ENCODE data around the gene ATP6V0A1.

Gene ATP6V0A1

GRCh38 chr17:42521666-42522262, 63.1 kb downstream of the ATP6V0A1 start:
- Histone ChIP-seq H3K9me3 (ENCODE audit: control insufficient read depth in 1 of 2, low read length in 2 of 2) (no peaks in the 10 kb centered on the region), H3K36me3 (ENCODE audit: control insufficient read depth in 1 of 2, insufficient read depth in 2 of 2, low read length in 2 of 2) (peaks cover 7 to 8% of the 10 kb centered on the region in 2 donors), H3K4me3 (ENCODE audit: low read depth in 1 of 2, low read length in 2 of 2) (peak overlapping the region in 1 of 2 donors; percentile 43), H3K27ac (ENCODE audit: low read length) (peak overlapping the region; percentile 97), H3K27me3 (ENCODE audit: low read depth, low read length) (no peaks in the 10 kb centered on the region), H3K4me1 (ENCODE audit: control insufficient read depth in 1 of 2, insufficient read depth in 2 of 2, low read length in 2 of 2) (peaks cover 44 to 60% of the 10 kb centered on the region in 2 donors)

- Histone ChIP-seq H3K4me3 (ENCODE audit: low read depth in 1 of 2, low read length in 2 of 2) (peak overlapping the region in 1 of 2 donors; percentile 43), H3K4me1 (ENCODE audit: control insufficient read depth in 1 of 2, insufficient read depth in 2 of 2, low read length in 2 of 2) (peaks cover 44 to 59% of the 10 kb centered on the region in 2 donors)
These were observed 63.6 kb downstream of the ATP6V0A1 start for GRCh38 chr17:42522263-42522790.

GRCh38 chr17:42522798-42523278, 64.2 kb downstream of the ATP6V0A1 start:
- H3K4me3 ChIP-seq (ENCODE audit: low read depth in 1 of 2, low read length in 2 of 2), result peak overlapping the region in 1 of 2 donors; percentile 43
- peaks cover 41 to 54% of the 10 kb centered on the region in 2 donors for H3K4me1 ChIP-seq (ENCODE audit: control insufficient read depth in 1 of 2, insufficient read depth in 2 of 2, low read length in 2 of 2)

More at GRCh38 chr17:42522263-42522790, 63.6 kb downstream of the ATP6V0A1 start:
- Histone ChIP-seq H3K36me3 (ENCODE audit: control insufficient read depth in 1 of 2, insufficient read depth in 2 of 2, low read length in 2 of 2) (peaks cover 7 to 8% of the 10 kb centered on the region in 2 donors), H3K27me3 (ENCODE audit: low read depth, low read length) (no peaks in the 10 kb centered on the region), H3K27ac (ENCODE audit: low read length) (peak overlapping the region; percentile 97), H3K9me3 (ENCODE audit: control insufficient read depth in 1 of 2, low read length in 2 of 2) (no peaks in the 10 kb centered on the region)

GRCh38 chr17:42525221-42525620, 66.5 kb downstream of the ATP6V0A1 start:
- peaks cover 7 to 8% of the 10 kb centered on the region in 2 donors for H3K36me3 ChIP-seq (ENCODE audit: control insufficient read depth in 1 of 2, insufficient read depth in 2 of 2, low read length in 2 of 2)
- H3K4me1 ChIP-seq (ENCODE audit: control insufficient read depth in 1 of 2, insufficient read depth in 2 of 2, low read length in 2 of 2), result peaks cover 17 to 35% of the 10 kb centered on the region in 2 donors
- H3K9me3 ChIP-seq (ENCODE audit: control insufficient read depth in 1 of 2, low read length in 2 of 2), result no peaks in the 10 kb centered on the region
- H3K27me3 ChIP-seq (ENCODE audit: low read depth, low read length), result no peaks in the 10 kb centered on the region
- H3K27ac ChIP-seq (ENCODE audit: low read length), result no peak overlapping the region
- no peak overlapping the region for H3K4me3 ChIP-seq (ENCODE audit: low read depth in 1 of 2, low read length in 2 of 2)

More at GRCh38 chr17:42522798-42523278, 64.2 kb downstream of the ATP6V0A1 start:
- no peaks in the 10 kb centered on the region for H3K27me3 ChIP-seq (ENCODE audit: low read depth, low read length)
- H3K27ac ChIP-seq (ENCODE audit: low read length), result peak overlapping the region; percentile 97
- no peaks in the 10 kb centered on the region for H3K9me3 ChIP-seq (ENCODE audit: control insufficient read depth in 1 of 2, low read length in 2 of 2)
- peaks cover 7 to 8% of the 10 kb centered on the region in 2 donors for H3K36me3 ChIP-seq (ENCODE audit: control insufficient read depth in 1 of 2, insufficient read depth in 2 of 2, low read length in 2 of 2)

- Histone ChIP-seq H3K36me3 (ENCODE audit: control insufficient read depth in 1 of 2, insufficient read depth in 2 of 2, low read length in 2 of 2) (peaks cover 4 to 7% of the 10 kb centered on the region in 2 donors), H3K9me3 (ENCODE audit: control insufficient read depth in 1 of 2, low read length in 2 of 2) (no peaks in the 10 kb centered on the region), H3K4me3 (ENCODE audit: low read depth in 1 of 2, low read length in 2 of 2) (no peak overlapping the region), H3K4me1 (ENCODE audit: control insufficient read depth in 1 of 2, insufficient read depth in 2 of 2, low read length in 2 of 2) (peaks cover 9 to 32% of the 10 kb centered on the region in 2 donors), H3K27ac (ENCODE audit: low read length) (no peak overlapping the region), H3K27me3 (ENCODE audit: low read depth, low read length) (no peaks in the 10 kb centered on the region)
These were observed 67.4 kb downstream of the ATP6V0A1 start for GRCh38 chr17:42526031-42526444.

GRCh38 chr17:42527932-42528331, 69.3 kb downstream of the ATP6V0A1 start:
- no peaks in the 10 kb centered on the region for H3K36me3 ChIP-seq (ENCODE audit: control insufficient read depth in 1 of 2, insufficient read depth in 2 of 2, low read length in 2 of 2)
- no peak overlapping the region for H3K27ac ChIP-seq (ENCODE audit: low read length)
- H3K27me3 ChIP-seq (ENCODE audit: low read depth, low read length), result no peaks in the 10 kb centered on the region
- H3K4me1 ChIP-seq (ENCODE audit: control insufficient read depth in 1 of 2, insufficient read depth in 2 of 2, low read length in 2 of 2), result peaks cover 0 to 20% of the 10 kb centered on the region in 2 donors
- H3K9me3 ChIP-seq (ENCODE audit: control insufficient read depth in 1 of 2, low read length in 2 of 2), result no peaks in the 10 kb centered on the region
- no peak overlapping the region for H3K4me3 ChIP-seq (ENCODE audit: low read depth in 1 of 2, low read length in 2 of 2)

GRCh38 chr17:42529061-42529460, 70.4 kb downstream of the ATP6V0A1 start:
- Histone ChIP-seq H3K36me3 (ENCODE audit: control insufficient read depth in 1 of 2, insufficient read depth in 2 of 2, low read length in 2 of 2) (no peaks in the 10 kb centered on the region), H3K27me3 (ENCODE audit: low read depth, low read length) (no peaks in the 10 kb centered on the region), H3K4me1 (ENCODE audit: control insufficient read depth in 1 of 2, insufficient read depth in 2 of 2, low read length in 2 of 2) (peaks cover 0 to 17% of the 10 kb centered on the region in 2 donors), H3K4me3 (ENCODE audit: low read depth in 1 of 2, low read length in 2 of 2) (no peak overlapping the region), H3K27ac (ENCODE audit: low read length) (no peak overlapping the region), H3K9me3 (ENCODE audit: control insufficient read depth in 1 of 2, low read length in 2 of 2) (no peaks in the 10 kb centered on the region)

GRCh38 chr17:42530952-42531454, 72.3 kb downstream of the ATP6V0A1 start:
- peaks cover 6 to 26% of the 10 kb centered on the region in 2 donors for H3K4me1 ChIP-seq (ENCODE audit: control insufficient read depth in 1 of 2, insufficient read depth in 2 of 2, low read length in 2 of 2)
- H3K4me3 ChIP-seq (ENCODE audit: low read depth in 1 of 2, low read length in 2 of 2), result peak overlapping the region in 1 of 2 donors; percentile 35
- no peak overlapping the region for H3K27ac ChIP-seq (ENCODE audit: low read length)
- no peaks in the 10 kb centered on the region for H3K27me3 ChIP-seq (ENCODE audit: low read depth, low read length)
- H3K36me3 ChIP-seq (ENCODE audit: control insufficient read depth in 1 of 2, insufficient read depth in 2 of 2, low read length in 2 of 2), result no peaks in the 10 kb centered on the region
- no peaks in the 10 kb centered on the region for H3K9me3 ChIP-seq (ENCODE audit: control insufficient read depth in 1 of 2, low read length in 2 of 2)

GRCh38 chr17:42531455-42532354, 73.0 kb downstream of the ATP6V0A1 start:
- Histone ChIP-seq H3K4me3 (ENCODE audit: low read depth in 1 of 2, low read length in 2 of 2) (peak overlapping the region in 1 of 2 donors; percentile 35), H3K4me1 (ENCODE audit: control insufficient read depth in 1 of 2, insufficient read depth in 2 of 2, low read length in 2 of 2) (peaks cover 6 to 28% of the 10 kb centered on the region in 2 donors), H3K27me3 (ENCODE audit: low read depth, low read length) (no peaks in the 10 kb centered on the region), H3K9me3 (ENCODE audit: control insufficient read depth in 1 of 2, low read length in 2 of 2) (no peaks in the 10 kb centered on the region), H3K27ac (ENCODE audit: low read length) (no peak overlapping the region), H3K36me3 (ENCODE audit: control insufficient read depth in 1 of 2, insufficient read depth in 2 of 2, low read length in 2 of 2) (no peaks in the 10 kb centered on the region)

- peak overlapping the region; percentile 93 for H3K27ac ChIP-seq (ENCODE audit: low read length)
- peaks cover 12 to 33% of the 10 kb centered on the region in 2 donors for H3K4me1 ChIP-seq (ENCODE audit: control insufficient read depth in 1 of 2, insufficient read depth in 2 of 2, low read length in 2 of 2)
These were observed 76.7 kb downstream of the ATP6V0A1 start for GRCh38 chr17:42535155-42536047.

More at GRCh38 chr17:42535155-42536047, 76.7 kb downstream of the ATP6V0A1 start:
- Histone ChIP-seq H3K9me3 (ENCODE audit: control insufficient read depth in 1 of 2, low read length in 2 of 2) (no peaks in the 10 kb centered on the region), H3K27me3 (ENCODE audit: low read depth, low read length) (no peaks in the 10 kb centered on the region), H3K36me3 (ENCODE audit: control insufficient read depth in 1 of 2, insufficient read depth in 2 of 2, low read length in 2 of 2) (peaks cover 8 to 16% of the 10 kb centered on the region in 2 donors), H3K4me3 (ENCODE audit: low read depth in 1 of 2, low read length in 2 of 2) (peak overlapping the region; percentile 57 to 80)

All from muscle layer of duodenum (tissue), 2 donors.